Ishikawa (cell line): Measurements from ENCODE around the gene ARHGAP29.

Experiments used
- CEBPB ChIP-seq: IDR thresholded peaks from 2 replicates; pipeline ENCODE4 v1.6.1; 2012
- CREB1 ChIP-seq: IDR thresholded peaks from 2 replicates; pipeline ENCODE4 v1.6.1; 2012; ENCODE audit warnings: low read depth
- EGR1 ChIP-seq: IDR thresholded peaks from 2 replicates; pipeline ENCODE4 v1.6.1; 2012
- EP300 ChIP-seq: IDR thresholded peaks from 2 replicates; pipeline ENCODE4 v1.6.1; 2012; ENCODE audit warnings: borderline replicate concordance
- FOXM1 ChIP-seq: IDR thresholded peaks from 2 replicates; pipeline ENCODE4 v1.6.1; 2012; ENCODE audit warnings: low read depth, borderline replicate concordance
- MAX ChIP-seq: IDR thresholded peaks from 2 replicates; pipeline ENCODE4 v1.6.1; 2012
- NFIC ChIP-seq: IDR thresholded peaks from 2 replicates; pipeline ENCODE4 v1.6.1; 2012
- RAD21 ChIP-seq: IDR thresholded peaks from 2 replicates; pipeline ENCODE4 v1.6.1; 2012; ENCODE audit warnings: low read depth
- TAF1 ChIP-seq: IDR thresholded peaks from 2 replicates; pipeline ENCODE4 v1.6.1; 2012; ENCODE audit warnings: low read depth, mild to moderate bottlenecking
- TCF12 ChIP-seq: IDR thresholded peaks from 2 replicates; pipeline ENCODE4 v1.6.1; 2012; ENCODE audit warnings: low read depth
- TEAD4 ChIP-seq: IDR thresholded peaks from 2 replicates; pipeline ENCODE4 v1.6.1; 2012
- USF1 ChIP-seq: IDR thresholded peaks from 2 replicates; pipeline ENCODE4 v1.6.1; 2012
- YY1 ChIP-seq: IDR thresholded peaks from 2 replicates; pipeline ENCODE4 v1.6.1; 2012; ENCODE audit warnings: low read depth
- ZBTB7A ChIP-seq: IDR thresholded peaks from 2 replicates; pipeline ENCODE4 v1.6.1; 2012; ENCODE audit warnings: low read depth
- TF ChIP-seq, protein P1 (sequence below): IDR thresholded peaks from 2 replicates; pipeline ENCODE4 v1.6.1; 2012; ENCODE audit warnings: low read depth, mild to moderate bottlenecking

Gene ARHGAP29

GRCh38 chr1:94279462-94279861 lies 42.1 kb upstream of the ARHGAP29 start:
- no peak for TF ChIP-seq CREB1
- TF ChIP-seq NFIC: no peak
- TF ChIP-seq TAF1: no peak
- no peak for TF ChIP-seq MAX
- TF ChIP-seq RAD21: no peak
- no peak for TF ChIP-seq YY1
- TF ChIP-seq EGR1: no peak
- no peak for TF ChIP-seq FOXM1
- no peak for TF ChIP-seq TCF12
- TF ChIP-seq EP300: no peak
- TF ChIP-seq USF1: no peak

DNA sequence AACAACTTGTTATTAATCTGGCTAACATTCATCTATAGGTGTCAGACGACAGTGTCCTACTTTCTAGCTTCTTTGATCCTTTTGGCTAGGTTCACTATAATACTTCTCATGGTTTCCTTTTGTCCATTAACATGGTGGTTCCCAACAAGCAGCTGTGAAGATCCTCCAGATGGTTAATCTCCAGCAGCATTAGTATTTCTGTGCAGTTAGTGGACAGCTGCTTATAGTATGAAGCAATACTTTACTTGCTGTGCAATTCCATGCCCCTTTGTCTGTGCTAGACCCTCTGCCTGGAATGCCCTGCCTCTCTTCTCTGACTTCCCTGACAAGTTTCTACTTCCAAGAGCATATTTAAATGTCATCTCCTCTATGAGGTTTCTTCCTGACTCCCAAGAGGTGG lies 41.7 kb upstream of the ARHGAP29 start:
- TF ChIP-seq CEBPB: 0 out of 2 replicates have a peak, but pooled peaks have one; percentile 3
- no peak for TF ChIP-seq USF1

- TF ChIP-seq YY1: no peak
- TF ChIP-seq RAD21: no peak
These were observed 39.6 kb upstream of the ARHGAP29 start for GRCh38 chr1:94276988-94277434.

DNA sequence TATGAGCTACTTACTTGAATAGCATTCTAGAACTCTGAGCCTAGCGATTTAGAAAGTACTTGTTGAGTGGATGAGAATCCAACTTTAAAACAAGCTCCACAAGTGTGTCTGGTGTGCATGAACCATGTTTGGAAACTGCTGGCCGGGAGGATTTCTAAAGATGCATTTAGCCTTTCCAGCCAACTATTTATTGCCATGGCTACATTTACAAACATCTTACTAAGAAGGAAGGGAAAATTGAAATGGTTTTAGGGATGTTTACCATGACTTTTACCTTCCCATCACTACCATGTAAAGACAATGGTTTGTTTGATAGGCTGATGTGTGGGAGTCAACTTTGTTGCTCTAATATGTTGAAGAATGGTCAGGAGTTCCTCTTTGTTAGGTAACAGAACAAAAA lies 37.7 kb upstream of the ARHGAP29 start:
- TF ChIP-seq NFIC: no peak
- no peak for TF ChIP-seq RAD21
- TF ChIP-seq YY1: no peak
- no peak for TF ChIP-seq TAF1
- no peak for TF ChIP-seq FOXM1
- TF ChIP-seq, protein P1, sequence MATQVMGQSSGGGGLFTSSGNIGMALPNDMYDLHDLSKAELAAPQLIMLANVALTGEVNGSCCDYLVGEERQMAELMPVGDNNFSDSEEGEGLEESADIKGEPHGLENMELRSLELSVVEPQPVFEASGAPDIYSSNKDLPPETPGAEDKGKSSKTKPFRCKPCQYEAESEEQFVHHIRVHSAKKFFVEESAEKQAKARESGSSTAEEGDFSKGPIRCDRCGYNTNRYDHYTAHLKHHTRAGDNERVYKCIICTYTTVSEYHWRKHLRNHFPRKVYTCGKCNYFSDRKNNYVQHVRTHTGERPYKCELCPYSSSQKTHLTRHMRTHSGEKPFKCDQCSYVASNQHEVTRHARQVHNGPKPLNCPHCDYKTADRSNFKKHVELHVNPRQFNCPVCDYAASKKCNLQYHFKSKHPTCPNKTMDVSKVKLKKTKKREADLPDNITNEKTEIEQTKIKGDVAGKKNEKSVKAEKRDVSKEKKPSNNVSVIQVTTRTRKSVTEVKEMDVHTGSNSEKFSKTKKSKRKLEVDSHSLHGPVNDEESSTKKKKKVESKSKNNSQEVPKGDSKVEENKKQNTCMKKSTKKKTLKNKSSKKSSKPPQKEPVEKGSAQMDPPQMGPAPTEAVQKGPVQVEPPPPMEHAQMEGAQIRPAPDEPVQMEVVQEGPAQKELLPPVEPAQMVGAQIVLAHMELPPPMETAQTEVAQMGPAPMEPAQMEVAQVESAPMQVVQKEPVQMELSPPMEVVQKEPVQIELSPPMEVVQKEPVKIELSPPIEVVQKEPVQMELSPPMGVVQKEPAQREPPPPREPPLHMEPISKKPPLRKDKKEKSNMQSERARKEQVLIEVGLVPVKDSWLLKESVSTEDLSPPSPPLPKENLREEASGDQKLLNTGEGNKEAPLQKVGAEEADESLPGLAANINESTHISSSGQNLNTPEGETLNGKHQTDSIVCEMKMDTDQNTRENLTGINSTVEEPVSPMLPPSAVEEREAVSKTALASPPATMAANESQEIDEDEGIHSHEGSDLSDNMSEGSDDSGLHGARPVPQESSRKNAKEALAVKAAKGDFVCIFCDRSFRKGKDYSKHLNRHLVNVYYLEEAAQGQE: no peak
- TF ChIP-seq EP300: no peak
- TF ChIP-seq MAX: no peak
- no peak for TF ChIP-seq EGR1
- TF ChIP-seq USF1: no peak
- TF ChIP-seq TCF12: no peak
- no peak for TF ChIP-seq CEBPB
- no peak for TF ChIP-seq ZBTB7A
- no peak for TF ChIP-seq TEAD4
- no peak for TF ChIP-seq CREB1

DNA sequence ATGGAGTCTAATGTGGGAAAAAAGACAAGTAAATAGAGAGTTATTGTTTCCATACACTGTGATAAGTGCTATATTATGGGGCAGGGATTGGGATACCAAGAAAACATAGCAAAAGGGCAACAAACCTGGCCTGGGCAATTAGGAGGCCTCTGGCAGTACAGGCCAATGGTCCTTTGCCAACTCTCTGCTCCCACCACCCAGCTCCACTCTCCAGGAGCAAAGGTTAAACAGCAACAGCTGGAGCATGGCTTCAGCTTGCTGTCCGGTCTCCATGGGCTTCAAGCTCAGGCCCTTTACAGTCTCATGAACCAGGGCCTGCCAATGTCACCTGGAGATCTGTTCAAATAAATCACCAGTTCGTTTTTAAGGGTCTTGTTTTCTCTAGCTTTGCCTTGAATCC lies 37.2 kb upstream of the ARHGAP29 start:
- TF ChIP-seq, protein P1: no peak
- TF ChIP-seq FOXM1 (no peak), EP300 (no peak), YY1 (no peak), RAD21 (no peak), TEAD4 (no peak), MAX (no peak), CREB1 (no peak), USF1 (no peak), ZBTB7A (no peak), EGR1 (no peak), TAF1 (no peak), NFIC (no peak), CEBPB (no peak), TCF12 (no peak)

- TF ChIP-seq USF1: no peak
- TF ChIP-seq RAD21: no peak
- TF ChIP-seq FOXM1: no peak
- TF ChIP-seq TAF1: no peak
- TF ChIP-seq EGR1: no peak
- TF ChIP-seq EP300: no peak
- TF ChIP-seq YY1: no peak
- TF ChIP-seq NFIC: no peak
- no peak for TF ChIP-seq CREB1
These were observed 35.7 kb upstream of the ARHGAP29 start for GRCh38 chr1:94273111-94273510.
